K562 (cell line): ENCODE data around the gene CEACAM18.
"Not testable (repeated sequence)": the region's sequence is repeated elsewhere in the genome, so short reads cannot be mapped to it uniquely, and the experiment has no call there.

Experiments
- CHD2 ChIP-seq: IDR thresholded peaks from 2 replicates; pipeline ENCODE4 v1.6.1; 2011; ENCODE audit warnings: low read depth, low read length
- EP300 ChIP-seq: IDR thresholded peaks from 2 replicates; pipeline ENCODE4 v1.6.1; 2012; ENCODE audit warnings: low read length, improper control_type of control experiment
- EZH2 ChIP-seq: IDR thresholded peaks from 2 replicates; pipeline ENCODE4 v1.6.1; 2012; ENCODE audit warnings: low read depth, mild to moderate bottlenecking, inconsistent platforms, low read length, borderline replicate concordance
- HDAC6 ChIP-seq: IDR thresholded peaks from 2 replicates; pipeline ENCODE4 v1.6.1; 2012; ENCODE audit warnings: low read depth, mild to moderate bottlenecking, control low read depth, inconsistent platforms, low read length, moderate library complexity
- KLF6 ChIP-seq: fragments of 250-450 bp; sonication (Bioruptor Pico); IDR thresholded peaks from 2 replicates; pipeline ENCODE4 v1.4.0; 2020; ENCODE audit warnings: mild to moderate bottlenecking, moderate library complexity, borderline replicate concordance
- L3MBTL2 ChIP-seq: fragments of 450-650 bp; IDR thresholded peaks from 2 replicates; pipeline ENCODE4 v1.6.1; 2016; ENCODE audit warnings: mild to moderate bottlenecking, moderate library complexity
- POLR2AphosphoS5 ChIP-seq: IDR thresholded peaks from 2 replicates; pipeline ENCODE4 v1.6.1; 2011; ENCODE audit warnings: mild to moderate bottlenecking, low read depth, low read length, moderate library complexity; ENCODE audit not compliant: control insufficient read depth, insufficient read depth
- YY1 ChIP-seq, 3 experiments: IDR thresholded peaks; 2 replicates each; pipeline ENCODE4 v1.6.1; 2011; ENCODE audit warnings: low read length in 2 of 3, mild to moderate bottlenecking in 2 of 3, moderate library complexity in 2 of 3, borderline replicate concordance in 1 of 3, control low read depth in 1 of 3, low read depth in 1 of 3; ENCODE audit not compliant: insufficient read depth in 3 of 3, insufficient replicate concordance in 2 of 3, control insufficient read depth in 1 of 3, insufficient read length in 1 of 3; ENCODE audit errors: extremely low read depth in 1 of 3
- ZBTB8A ChIP-seq: fragments of 450-650 bp; IDR thresholded peaks from 2 replicates; pipeline ENCODE4 v1.6.1; 2018; ENCODE audit warnings: mild to moderate bottlenecking, moderate library complexity; ENCODE audit not compliant: partially characterized antibody
- ZHX1 ChIP-seq: fragments of 150-350 bp; conservative IDR thresholded peaks from 2 replicates; pipeline ENCODE4 v1.6.1; 2014; ENCODE audit warnings: low read length
- ZNF274 ChIP-seq: IDR thresholded peaks from 2 replicates; pipeline ENCODE4 v1.6.1; 2011; ENCODE audit warnings: low read depth, mild to moderate bottlenecking, low read length, moderate library complexity, borderline replicate concordance

GRCh38 chr19:51500931-51501330 lies 22.6 kb downstream of the CEACAM18 start:
- TF ChIP-seq KLF6; CHD2; YY1 (IDR thresholded peaks at IDR 0.05; ENCODE audit: borderline replicate concordance in 1 of 3, control insufficient read depth in 1 of 3, extremely low read depth in 1 of 3, insufficient read depth in 3 of 3, insufficient read length in 1 of 3, insufficient replicate concordance in 2 of 3, low read depth in 1 of 3, low read length in 2 of 3); EP300; L3MBTL2; ZBTB8A; ZNF274; HDAC6; POLR2AphosphoS5; EZH2; ZHX1: not testable (repeated sequence)
